SU-DHL-6 (cell line): Measurements from ENCODE around the gene ST3GAL3.

Source experiments
- H2AFZ ChIP-seq: fragments of 200-600 bp; sonication (generic); 2 replicates; pipeline ENCODE4 v1.6.1; 2014; ENCODE audit warnings: low read depth, mild to moderate bottlenecking, moderate library complexity, mixed read lengths, antibody characterized with exemption, low read length; ENCODE audit not compliant: severe bottlenecking
- H3F3A ChIP-seq: fragments of 200-600 bp; shearing (Covaris generic); 2 replicates; pipeline ENCODE4 v1.6.0; 2016; ENCODE audit warnings: antibody characterized with exemption, mild to moderate bottlenecking; ENCODE audit not compliant: insufficient read depth
- H3K27ac ChIP-seq: fragments of 200-600 bp; sonication (generic); 2 replicates; pipeline ENCODE4 v1.5.1; 2016; ENCODE audit warnings: low read depth, mild to moderate bottlenecking, low read length, moderate library complexity, mixed read lengths
- H3K27me3 ChIP-seq: fragments of 200-600 bp; sonication (generic), shearing (Covaris generic); 2 replicates; pipeline ENCODE4 v1.6.0; 2014; ENCODE audit warnings: mild to moderate bottlenecking, low read length
- H3K36me3 ChIP-seq: fragments of 200-600 bp; sonication (generic); 2 replicates; pipeline ENCODE4 v1.6.1; 2014; ENCODE audit warnings: mild to moderate bottlenecking, low read length, mixed read lengths
- H3K4me2 ChIP-seq: fragments of 300-600, 200-600 bp; shearing (Covaris generic), sonication (generic); 2 replicates; pipeline ENCODE4 v1.6.0; 2014; ENCODE audit warnings: low read length, low read depth, mild to moderate bottlenecking; ENCODE audit not compliant: poor library complexity, severe bottlenecking
- H3K4me3 ChIP-seq: fragments of 200-600 bp; sonication (generic); 2 replicates; pipeline ENCODE4 v1.5.1; 2014; ENCODE audit warnings: antibody characterized with exemption, low read length, mild to moderate bottlenecking, mixed read lengths; ENCODE audit not compliant: insufficient read depth, poor library complexity, severe bottlenecking
- H3K79me2 ChIP-seq: fragments of 200-600 bp; sonication (generic); 2 replicates; pipeline ENCODE4 v1.6.1; 2014; ENCODE audit warnings: mild to moderate bottlenecking, low read length, moderate library complexity; ENCODE audit not compliant: insufficient read depth
- H3K9ac ChIP-seq: fragments of 200-600 bp; sonication (generic); 2 replicates; pipeline ENCODE4 v1.7.0; 2014; ENCODE audit warnings: mild to moderate bottlenecking, low read length
- H3K9me2 ChIP-seq: fragments of 200-600 bp; sonication (generic); replicated peaks from 2 replicates; pipeline ENCODE4 v1.6.1; 2014; ENCODE audit warnings: low read length; ENCODE audit not compliant: insufficient read depth
- H3K9me3 ChIP-seq: fragments of 200-600 bp; sonication (generic); 2 replicates; pipeline ENCODE4 v1.6.1; 2014; ENCODE audit warnings: low read length, mixed read lengths; ENCODE audit not compliant: insufficient read depth
- H4K20me1 ChIP-seq: fragments of 200-600 bp; sonication (generic); 2 replicates; pipeline ENCODE4 v1.6.1; 2014; ENCODE audit warnings: low read depth, mild to moderate bottlenecking, antibody characterized with exemption, low read length, moderate library complexity, mixed read lengths
- CTCF ChIP-seq: fragments of 200-600 bp; sonication (generic); IDR thresholded peaks from one replicate; pipeline ENCODE4 v1.5.1; 2017; ENCODE audit warnings: antibody characterized with exemption, mild to moderate bottlenecking, low read length, moderate library complexity; ENCODE audit not compliant: insufficient read depth, poor library complexity, severe bottlenecking
- EZH2phosphoT487 ChIP-seq: fragments of 200-600 bp; sonication (generic), shearing (Covaris generic); conservative IDR thresholded peaks from 2 replicates; pipeline ENCODE4 v1.6.1; 2018; ENCODE audit warnings: mild to moderate bottlenecking, antibody characterized with exemption, low read length, moderate library complexity, mixed read lengths

The ST3GAL3 gene

GRCh38 chr1:43835082-43836021 lies 128.0 kb downstream of the ST3GAL3 start:
- H3K27ac ChIP-seq = peak overlapping the region; percentile 98
- H3K27me3 ChIP-seq = no peaks in the 10 kb centered on the region

DNA sequence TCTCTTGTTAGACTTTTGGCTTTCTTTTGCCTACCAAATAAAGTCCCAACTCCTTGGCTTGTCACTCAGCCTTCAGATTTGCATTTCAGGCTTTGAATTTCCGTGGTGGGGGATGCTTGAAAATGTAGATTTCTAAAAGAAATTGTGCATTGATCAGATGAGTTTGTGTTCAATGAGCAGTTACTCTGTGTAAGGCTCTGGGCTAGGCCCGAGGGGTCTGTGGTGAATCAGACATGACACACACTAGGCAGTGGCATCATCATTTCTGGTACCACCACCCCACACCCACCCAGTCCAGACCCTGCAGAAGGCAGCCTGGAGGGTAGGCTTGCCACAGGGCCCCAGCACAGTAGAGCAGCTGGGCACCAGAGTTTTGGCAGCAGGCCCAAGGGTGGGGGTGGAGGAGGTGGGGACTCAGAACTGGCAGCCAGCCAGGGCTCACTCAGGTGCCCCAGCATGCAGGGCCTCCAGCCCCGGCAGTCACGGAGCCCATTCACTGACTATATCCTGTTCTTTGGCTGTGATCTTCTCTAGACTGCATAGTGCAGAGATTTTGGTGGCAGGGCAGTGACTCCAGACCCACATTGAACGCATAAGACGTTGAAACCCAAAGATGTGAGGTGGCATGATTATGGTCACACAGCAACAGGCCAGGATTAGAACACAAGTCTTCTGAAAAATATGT lies 129.1 kb downstream of the ST3GAL3 start:
- Histone ChIP-seq H3K27me3 (no peaks in the 10 kb centered on the region), H3K36me3 (no peaks in the 10 kb centered on the region), H3K4me2 (peak overlapping the region; percentile 74), H3K9me3 (no peaks in the 10 kb centered on the region), H3K27ac (peak overlapping the region; percentile 98), H3K9ac (peak overlapping the region; percentile 57), H3K79me2 (no peaks in the 10 kb centered on the region), H3K4me3 (no peak overlapping the region), H3K9me2 (no peaks in the 10 kb centered on the region), H2AFZ (no peak overlapping the region), H4K20me1 (no peaks in the 10 kb centered on the region), H3F3A (peaks cover 26% of the 10 kb centered on the region)
- no peak for TF ChIP-seq EZH2phosphoT487

More at GRCh38 chr1:43835082-43836021, 128.0 kb downstream of the ST3GAL3 start:
- Histone ChIP-seq H3K36me3 (no peaks in the 10 kb centered on the region), H2AFZ (peak overlapping the region; percentile 24), H3K4me3 (peak overlapping the region; percentile 17), H3F3A (peaks cover 26% of the 10 kb centered on the region), H3K4me2 (peak overlapping the region; percentile 74), H3K9me2 (no peaks in the 10 kb centered on the region), H3K9ac (peak overlapping the region; percentile 57), H3K9me3 (no peaks in the 10 kb centered on the region), H3K79me2 (no peaks in the 10 kb centered on the region), H4K20me1 (no peaks in the 10 kb centered on the region)
- TF ChIP-seq EZH2phosphoT487 (no peak), CTCF (no peak)

DNA sequence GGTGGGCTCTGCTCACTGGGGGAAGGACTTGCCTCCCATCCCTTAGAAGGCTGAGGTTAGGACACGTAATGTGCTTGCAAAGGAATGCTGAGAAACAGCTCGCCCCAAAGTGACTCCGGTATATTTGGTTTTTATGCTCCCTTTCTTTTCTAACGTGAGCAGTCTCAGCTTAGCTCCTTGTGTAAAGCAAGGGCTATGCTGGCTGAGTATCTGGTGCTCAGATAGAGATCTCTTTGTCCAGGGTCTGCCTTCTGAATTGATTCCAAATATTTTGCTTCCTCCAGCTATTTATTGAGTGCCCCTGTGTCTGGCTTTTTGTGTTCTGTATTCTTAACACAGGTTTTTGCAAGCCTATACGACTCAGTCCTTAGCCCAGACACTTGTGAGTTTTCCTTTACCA lies 131.7 kb downstream of the ST3GAL3 start:
- H3K4me2 ChIP-seq = no peak overlapping the region
- no peaks in the 10 kb centered on the region for H4K20me1 ChIP-seq
- H2AFZ ChIP-seq = no peak overlapping the region
- no peaks in the 10 kb centered on the region for H3K36me3 ChIP-seq
- peak overlapping the region; percentile 11; the same call in 1 of the 2 replicates for H3K27ac ChIP-seq
- H3K9me3 ChIP-seq = no peaks in the 10 kb centered on the region
- no peaks in the 10 kb centered on the region for H3K27me3 ChIP-seq
- H3K9ac ChIP-seq = no peak overlapping the region
- H3F3A ChIP-seq = peaks cover 21% of the 10 kb centered on the region
- no peaks in the 10 kb centered on the region for H3K9me2 ChIP-seq
- TF ChIP-seq CTCF (no peak), EZH2phosphoT487 (no peak)
- H3K79me2 ChIP-seq = no peaks in the 10 kb centered on the region
- no peak overlapping the region for H3K4me3 ChIP-seq
